Gastroesophageal sphincter (tissue), 4 donors: ENCODE results near the gene LILRA5. TPM values are rescaled to one million over a fixed set of nuclear protein-coding genes. Genes with fewer than 3 reads are reported as not detected.

Source experiments
- ATAC-seq: fragments of 150-250 bp; one replicate; pipeline ENCODE4 v1.9.1; 2016; ENCODE audit warnings: mild to moderate bottlenecking, moderate library complexity
- H3K27ac ChIP-seq, 4 donors: fragments of 200-600 bp; sonication (generic) in 3 of 4; 1 replicate in 3 of 4; 2 replicates in 1 of 4; pipeline ENCODE4 v1.5.1; 2016 to 2019
- H3K27me3 ChIP-seq: fragments of 200-600 bp; sonication (generic); one replicate; pipeline ENCODE4 v1.5.1; 2019
- H3K36me3 ChIP-seq, 2 donors: fragments of 200-600 bp; sonication (generic); one replicate each; pipeline ENCODE4 v1.5.1; 2019; ENCODE audit warnings: control low read depth in 1 of 2
- H3K4me1 ChIP-seq, 3 donors: fragments of 200-600 bp; sonication (generic); 1 replicate in 2 of 3; 2 replicates in 1 of 3; pipeline ENCODE4 v1.5.1; 2016 to 2019; ENCODE audit warnings: control low read depth in 2 of 3
- H3K4me3 ChIP-seq, 2 donors: fragments of 200-600 bp; sonication (generic); one replicate each; pipeline ENCODE4 v1.5.1; 2019; ENCODE audit warnings: mild to moderate bottlenecking in 1 of 2, moderate library complexity in 1 of 2
- H3K9me3 ChIP-seq, 3 donors: fragments of 200-600 bp; sonication (generic); one replicate each; pipeline ENCODE4 v1.5.1; 2017 to 2019; ENCODE audit warnings: control low read depth in 2 of 3
- EP300 ChIP-seq: sonication (generic); formaldehyde crosslinking; IDR thresholded peaks from one replicate; pipeline ENCODE4 v1.6.1; 2017; ENCODE audit warnings: antibody characterized with exemption, mild to moderate bottlenecking
- POLR2A ChIP-seq, 2 donors: fragments of 450-650 bp; IDR thresholded peaks; one replicate each; pipeline ENCODE4 v1.6.1; 2017; ENCODE audit warnings: antibody characterized with exemption in 2 of 2, mild to moderate bottlenecking in 2 of 2, moderate library complexity in 1 of 2
- POLR2AphosphoS5 ChIP-seq: sonication (generic); formaldehyde crosslinking; IDR thresholded peaks from one replicate; pipeline ENCODE4 v1.6.1; 2017; ENCODE audit warnings: antibody characterized with exemption
- WGBS, 2 donors: methylation state at CpG; one replicate each; pipeline ENCODE4 v1.1.5; 2018; ENCODE audit warnings: low coverage in 1 of 2; 5-methylcytosine and 5-hydroxymethylcytosine counted together
- total RNA-seq, 4 donors: library from RNA; depleted of rRNA; stranded (reverse); fragments of >200 nt; gene quantifications; one replicate each; pipeline ENCODE4 v1.1.0, GENCODE V29; 2016
- TF ChIP-seq, protein P1 (sequence below), 4 experiments: fragments of 200-600 bp in 2 of 4; fragments of 450-650 bp in 2 of 4; sonication (generic) in 1 of 4; IDR thresholded peaks; one replicate each; pipeline ENCODE4 v1.5.1; 2017 to 2019; ENCODE audit warnings: antibody characterized with exemption in 4 of 4, mild to moderate bottlenecking in 2 of 4, moderate library complexity in 2 of 4

The LILRA5 gene
- total RNA-seq, 4 donors from 2014 or later, result 2.7 to 8.6 (median 2.8) TPM; not detected in 1

DNA sequence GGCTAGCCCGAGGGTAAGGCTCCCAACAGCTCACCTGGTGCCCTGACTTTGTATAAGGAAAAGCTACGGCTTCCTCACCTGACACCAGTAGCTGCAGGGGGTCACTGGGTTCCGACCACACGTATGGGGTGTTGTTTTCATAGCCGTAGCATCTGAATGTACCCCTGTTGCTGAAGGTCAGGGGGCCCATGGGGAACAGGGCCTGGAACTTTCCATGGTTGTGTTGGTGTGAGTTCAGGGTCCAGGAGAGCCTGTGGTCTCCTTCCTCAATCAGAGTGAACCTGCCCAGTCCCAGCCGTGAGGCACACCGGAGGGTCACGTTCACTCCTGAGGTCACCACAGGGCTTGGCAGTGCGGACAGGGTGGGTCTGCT, 24.9 kb upstream of the LILRA5 start:
- WGBS, 2 donors, result 65 to 70% methylated on average over 4 to 6 of the region's 9 CpGs
- Histone ChIP-seq H3K27ac (no peak overlapping the region), H3K36me3 (no peaks in the 10 kb centered on the region), H3K9me3 (no peaks in the 10 kb centered on the region), H3K27me3 (peaks cover 34% of the 10 kb centered on the region), H3K4me3 (no peak overlapping the region), H3K4me1 (no peaks in the 10 kb centered on the region)
- no peak for ATAC-seq
- no peak for TF ChIP-seq POLR2A (IDR thresholded peaks at IDR 0.05)
- TF ChIP-seq EP300, result no peak
- TF ChIP-seq, protein P1, sequence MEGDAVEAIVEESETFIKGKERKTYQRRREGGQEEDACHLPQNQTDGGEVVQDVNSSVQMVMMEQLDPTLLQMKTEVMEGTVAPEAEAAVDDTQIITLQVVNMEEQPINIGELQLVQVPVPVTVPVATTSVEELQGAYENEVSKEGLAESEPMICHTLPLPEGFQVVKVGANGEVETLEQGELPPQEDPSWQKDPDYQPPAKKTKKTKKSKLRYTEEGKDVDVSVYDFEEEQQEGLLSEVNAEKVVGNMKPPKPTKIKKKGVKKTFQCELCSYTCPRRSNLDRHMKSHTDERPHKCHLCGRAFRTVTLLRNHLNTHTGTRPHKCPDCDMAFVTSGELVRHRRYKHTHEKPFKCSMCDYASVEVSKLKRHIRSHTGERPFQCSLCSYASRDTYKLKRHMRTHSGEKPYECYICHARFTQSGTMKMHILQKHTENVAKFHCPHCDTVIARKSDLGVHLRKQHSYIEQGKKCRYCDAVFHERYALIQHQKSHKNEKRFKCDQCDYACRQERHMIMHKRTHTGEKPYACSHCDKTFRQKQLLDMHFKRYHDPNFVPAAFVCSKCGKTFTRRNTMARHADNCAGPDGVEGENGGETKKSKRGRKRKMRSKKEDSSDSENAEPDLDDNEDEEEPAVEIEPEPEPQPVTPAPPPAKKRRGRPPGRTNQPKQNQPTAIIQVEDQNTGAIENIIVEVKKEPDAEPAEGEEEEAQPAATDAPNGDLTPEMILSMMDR (IDR thresholded peaks at IDR 0.05), result no peak
- no peak for TF ChIP-seq POLR2AphosphoS5

DNA sequence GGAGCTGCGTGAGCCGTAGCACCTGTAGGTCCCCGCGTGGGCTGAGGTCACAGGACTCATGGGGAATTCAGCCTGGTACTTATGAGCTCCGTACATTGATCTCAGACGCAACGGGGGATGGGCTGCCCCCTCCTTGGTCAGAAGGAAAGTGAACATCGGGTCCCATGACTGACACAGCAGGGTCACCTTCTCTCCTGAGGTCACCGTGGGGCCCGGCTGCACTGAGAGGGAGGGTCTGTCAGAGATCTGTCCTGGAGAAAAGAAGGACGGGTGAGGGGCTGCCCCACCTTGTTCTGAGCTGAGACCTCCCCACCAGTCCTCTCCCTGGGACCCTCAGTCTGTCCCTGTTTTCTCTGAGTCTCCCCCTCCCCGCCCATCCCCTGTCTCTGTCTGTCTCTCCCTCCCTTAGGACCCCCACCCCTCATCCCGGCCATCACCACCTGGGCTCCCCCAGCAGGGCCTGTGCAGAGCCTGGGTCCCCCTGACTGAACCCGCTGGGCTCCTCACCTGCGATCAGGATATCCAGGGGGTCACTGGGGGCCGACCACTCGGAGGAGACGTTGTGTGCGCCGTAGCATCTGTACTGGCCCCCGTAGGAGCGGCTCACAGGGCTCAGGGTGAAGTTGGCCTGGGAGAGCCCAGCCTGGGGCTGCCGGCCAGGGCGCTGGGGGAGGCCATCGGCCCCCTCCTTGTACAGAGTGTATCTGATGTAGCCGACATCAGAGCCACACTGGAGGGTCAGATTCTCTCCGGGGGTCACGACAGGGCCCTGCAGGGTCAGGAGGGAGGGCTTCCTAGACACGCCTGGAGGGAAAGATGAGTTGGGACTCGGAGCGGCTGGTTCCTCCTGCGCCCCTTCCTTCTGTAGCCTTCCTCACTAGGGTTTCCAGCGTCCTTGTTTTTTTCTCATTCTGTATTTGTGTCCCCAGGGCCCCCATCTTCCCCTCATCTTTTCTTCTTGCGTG, 24.2 kb upstream of the LILRA5 start:
- Histone ChIP-seq H3K4me3 (no peak overlapping the region), H3K9me3 (no peaks in the 10 kb centered on the region), H3K4me1 (no peaks in the 10 kb centered on the region), H3K27me3 (peaks cover 36% of the 10 kb centered on the region), H3K27ac (no peak overlapping the region), H3K36me3 (no peaks in the 10 kb centered on the region)
- ATAC-seq, result no peak
- WGBS, 2 donors, result 43% methylated on average over 4 of the region's 34 CpGs; no CpG with 5 or more reads in 1 of the 2 donors
- TF ChIP-seq EP300, result no peak

DNA sequence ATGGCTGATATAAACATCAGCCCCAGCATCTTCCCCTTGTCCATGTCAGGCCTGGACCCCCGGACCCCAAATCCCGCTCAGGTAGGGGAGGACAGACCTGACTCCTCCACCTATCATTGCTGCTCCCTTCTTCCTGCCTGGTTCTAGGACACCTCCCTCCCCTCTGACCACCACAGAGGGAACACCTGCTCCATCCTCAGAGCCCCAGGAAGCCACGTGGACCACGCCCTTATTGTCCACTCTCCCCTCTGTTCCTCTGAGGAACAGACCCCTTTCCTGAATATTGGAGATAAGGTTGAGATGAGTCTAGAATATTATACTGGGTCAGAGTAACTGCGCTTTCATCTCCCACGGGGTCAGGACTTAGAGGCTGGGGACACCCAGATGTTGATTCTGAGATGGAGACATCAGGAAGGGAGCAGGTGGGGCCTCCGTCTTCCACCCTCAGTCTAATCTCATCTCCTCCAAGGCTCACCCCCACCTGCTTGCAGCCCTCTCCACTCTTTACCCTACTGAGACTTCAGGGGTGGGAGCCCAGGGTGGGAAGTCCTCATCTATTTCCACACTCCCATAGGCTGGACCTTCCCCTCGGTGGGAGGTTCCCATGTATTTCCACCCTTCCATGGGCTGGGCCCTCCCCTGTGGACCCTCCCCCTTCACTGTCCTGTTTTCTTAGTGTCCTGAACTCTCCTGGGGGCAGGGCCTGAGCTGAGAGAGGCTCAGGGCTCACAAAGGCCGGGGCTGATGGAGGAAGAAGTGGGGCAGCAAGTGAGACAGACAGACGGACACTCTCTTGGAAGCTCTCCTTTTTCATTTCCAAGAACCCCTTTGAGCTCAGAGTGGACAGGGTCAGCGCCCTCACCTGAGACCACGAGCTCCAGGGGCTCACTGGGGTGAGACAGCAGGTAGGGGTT, 23.3 kb upstream of the LILRA5 start:
- Histone ChIP-seq H3K9me3 (no peaks in the 10 kb centered on the region), H3K27ac (no peak overlapping the region), H3K4me1 (no peaks in the 10 kb centered on the region), H3K36me3 (no peaks in the 10 kb centered on the region), H3K4me3 (no peak overlapping the region), H3K27me3 (peaks cover 46% of the 10 kb centered on the region)
- WGBS, 2 donors, result 80 to 84% methylated on average over 1 to 4 of the region's 12 CpGs
- ATAC-seq, result no peak
- TF ChIP-seq, protein P1 (IDR thresholded peaks at IDR 0.05), result no peak
- TF ChIP-seq EP300 (no peak), POLR2A (IDR thresholded peaks at IDR 0.05) (no peak), POLR2AphosphoS5 (no peak)

DNA sequence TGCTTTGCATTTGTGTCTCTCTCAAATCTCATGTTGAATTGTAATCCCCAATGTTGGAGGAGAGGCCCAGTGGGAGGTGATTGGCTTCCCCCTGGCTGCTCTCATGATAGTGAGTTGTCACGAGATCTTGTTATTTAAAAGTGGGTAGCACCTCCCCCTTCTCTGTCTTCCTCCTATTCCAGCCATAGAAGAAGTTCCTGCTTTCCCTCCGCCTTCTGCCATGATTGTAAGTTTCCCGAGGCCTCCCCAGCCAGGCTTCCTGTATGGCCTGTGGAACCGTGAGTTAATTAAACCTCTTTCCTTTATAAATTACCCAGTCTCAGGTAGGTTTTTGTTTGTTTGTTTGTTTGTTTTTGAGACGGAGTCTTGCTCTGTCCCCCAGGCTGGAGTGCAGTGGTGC, 22.2 kb upstream of the LILRA5 start:
- Histone ChIP-seq H3K9me3 (no peaks in the 10 kb centered on the region), H3K4me3 (no peak overlapping the region), H3K4me1 (no peaks in the 10 kb centered on the region), H3K36me3 (no peaks in the 10 kb centered on the region), H3K27ac (no peak overlapping the region), H3K27me3 (peaks cover 48% of the 10 kb centered on the region)
- no peak for ATAC-seq
- 40 to 43% methylated on average over 5 of the region's 5 CpGs for WGBS, 2 donors
- TF ChIP-seq POLR2A (IDR thresholded peaks at IDR 0.05) (no peak), POLR2AphosphoS5 (no peak), EP300 (no peak)
- TF ChIP-seq, protein P1 (IDR thresholded peaks at IDR 0.05), result no peak

DNA sequence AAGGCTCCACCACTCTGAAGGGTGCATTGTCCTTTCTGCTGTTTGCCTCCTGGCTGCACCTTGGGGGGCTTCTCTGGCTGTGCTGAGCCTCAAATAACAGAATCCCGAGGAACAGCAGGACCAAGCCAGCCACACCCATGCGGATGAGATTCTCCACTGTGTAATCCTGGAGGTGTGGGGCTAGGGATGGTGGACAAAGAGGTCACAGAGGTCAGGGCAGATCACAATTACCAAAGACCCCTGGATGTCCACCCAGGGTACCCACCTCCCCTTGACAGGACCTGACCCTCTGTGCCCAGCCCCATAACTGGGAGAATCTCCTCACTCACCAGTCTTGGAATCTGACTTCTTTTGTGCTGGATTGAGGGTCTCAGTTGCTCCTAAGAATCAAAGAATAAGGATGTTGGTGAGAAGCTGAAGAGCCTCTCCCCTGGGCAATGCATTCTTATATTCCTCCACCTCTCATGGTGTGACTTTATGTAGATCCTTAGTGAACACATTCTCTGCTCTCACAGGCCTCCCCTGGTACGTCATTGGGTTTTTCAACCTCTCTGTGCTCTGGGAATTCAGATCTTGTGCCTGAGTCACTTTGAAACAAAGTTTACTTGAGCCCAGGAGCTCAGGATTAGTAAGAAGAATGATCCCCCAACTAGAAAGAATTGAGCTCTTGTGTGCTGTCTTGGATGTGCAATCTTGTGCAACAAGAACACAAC, 20.8 kb upstream of the LILRA5 start:
- WGBS, 2 donors, result 83 to 88% methylated on average over 1 of the region's 3 CpGs
- H3K27me3 ChIP-seq, result peaks cover 50% of the 10 kb centered on the region
- no peak overlapping the region for H3K4me3 ChIP-seq
- H3K4me1 ChIP-seq, result no peaks in the 10 kb centered on the region
- TF ChIP-seq, protein P1 (IDR thresholded peaks at IDR 0.05), result no peak
- TF ChIP-seq EP300 (no peak), POLR2A (IDR thresholded peaks at IDR 0.05) (no peak), POLR2AphosphoS5 (no peak)
- ATAC-seq, result no peak
- H3K27ac ChIP-seq, result no peak overlapping the region
- H3K9me3 ChIP-seq, result no peaks in the 10 kb centered on the region
- H3K36me3 ChIP-seq, result no peaks in the 10 kb centered on the region
